K562 (cell line): Measurements from ENCODE around the gene FARP2. TPM values are rescaled to one million over a fixed set of nuclear protein-coding genes. Genes with fewer than 3 reads are reported as not detected.

Experiments used
- FOXJ3 ChIP-seq: sonication (generic); formaldehyde crosslinking; IDR thresholded peaks from 2 replicates; pipeline ENCODE4 v1.4.0; 2020; ENCODE audit warnings: mild to moderate bottlenecking, missing genetic modification reagents
- PRMT5 ChIP-seq: sonication (generic); formaldehyde crosslinking; IDR thresholded peaks from 2 replicates; pipeline ENCODE4 v1.5.0; 2020; ENCODE audit warnings: missing genetic modification reagents
- RHOXF2B ChIP-seq: fragments of 250-450 bp; sonication (Bioruptor Pico); conservative IDR thresholded peaks from 2 replicates; pipeline ENCODE4 v1.5.1; 2021
- SRSF1 ChIP-seq: fragments of 200-400 bp; formaldehyde crosslinking; IDR thresholded peaks from 2 replicates; pipeline ENCODE4 v1.6.1; 2017; ENCODE audit warnings: mild to moderate bottlenecking, low read depth, low read length, moderate library complexity
- ZNF121 ChIP-seq: sonication (generic); formaldehyde crosslinking; conservative IDR thresholded peaks from 2 replicates; pipeline ENCODE4 v1.8.0; 2022; ENCODE audit warnings: missing genetic modification reagents
- ZNF561 ChIP-seq: fragments of 450-650 bp; formaldehyde crosslinking; conservative IDR thresholded peaks from 2 replicates; pipeline ENCODE4 v1.4.0; 2020; ENCODE audit warnings: mild to moderate bottlenecking, moderate library complexity
- polyA plus RNA-seq, 8 experiments: library from polyadenylated mRNA; depleted of rRNA in 4 of 8; stranded (reverse) in 5 of 8; unstranded in 3 of 8; fragments of >200 nt; fragmentation: Nextera tagmentation in 2 of 8; fragmentation: Illumina TruSeq in 1 of 8; extraction: Ambion mirVana in 2 of 8; extraction: Trizol in 1 of 8; gene quantifications; 2 replicates each; pipeline versions ENCODE4 v1.2.1 to v1.2.3, GENCODE V29; 2011 to 2014; ENCODE audit warnings: inconsistent platforms in 1 of 8, missing spikeins in 1 of 8
- total RNA-seq, 7 experiments: library from RNA; depleted of rRNA in 6 of 7; stranded (reverse); fragments of >200 nt in 6 of 7; fragmentation: Illumina TruSeq in 2 of 7; extraction: Trizol in 2 of 7; gene quantifications; 2 replicates each; pipeline versions ENCODE4 v1.2.1 to v1.2.3, GENCODE V29; 2011 to 2021; ENCODE audit warnings: low replicate concordance in 1 of 7
- TF ChIP-seq, protein P1 (sequence below): fragments of 250-450 bp; sonication (Bioruptor Pico); IDR thresholded peaks from 2 replicates; pipeline ENCODE4 v1.8.0; 2022; ENCODE audit warnings: inconsistent platforms, mild to moderate bottlenecking, moderate library complexity, borderline replicate concordance
- TF ChIP-seq, protein P2 (sequence below): sonication (generic); formaldehyde crosslinking; IDR thresholded peaks from 2 replicates; pipeline ENCODE4 v1.8.0; 2022; ENCODE audit warnings: missing genetic modification reagents, mild to moderate bottlenecking, borderline replicate concordance
- TF ChIP-seq, protein P3 (sequence below): fragments of 250-450 bp; sonication (Bioruptor Pico); IDR thresholded peaks from 2 replicates; pipeline ENCODE4 v1.4.0; 2020
- TF ChIP-seq, protein P4 (sequence below): sonication (generic); formaldehyde crosslinking; IDR thresholded peaks from 2 replicates; pipeline ENCODE4 v1.8.0; 2023; ENCODE audit warnings: mild to moderate bottlenecking, missing genetic modification reagents

FARP2 gene
- total and polyA plus RNA-seq, 9 of the 15 experiments (the other 6 are each of a cell fraction or from before 2014, with no cell fraction given), result 4.1 to 38.1 (median 21.1) TPM

DNA sequence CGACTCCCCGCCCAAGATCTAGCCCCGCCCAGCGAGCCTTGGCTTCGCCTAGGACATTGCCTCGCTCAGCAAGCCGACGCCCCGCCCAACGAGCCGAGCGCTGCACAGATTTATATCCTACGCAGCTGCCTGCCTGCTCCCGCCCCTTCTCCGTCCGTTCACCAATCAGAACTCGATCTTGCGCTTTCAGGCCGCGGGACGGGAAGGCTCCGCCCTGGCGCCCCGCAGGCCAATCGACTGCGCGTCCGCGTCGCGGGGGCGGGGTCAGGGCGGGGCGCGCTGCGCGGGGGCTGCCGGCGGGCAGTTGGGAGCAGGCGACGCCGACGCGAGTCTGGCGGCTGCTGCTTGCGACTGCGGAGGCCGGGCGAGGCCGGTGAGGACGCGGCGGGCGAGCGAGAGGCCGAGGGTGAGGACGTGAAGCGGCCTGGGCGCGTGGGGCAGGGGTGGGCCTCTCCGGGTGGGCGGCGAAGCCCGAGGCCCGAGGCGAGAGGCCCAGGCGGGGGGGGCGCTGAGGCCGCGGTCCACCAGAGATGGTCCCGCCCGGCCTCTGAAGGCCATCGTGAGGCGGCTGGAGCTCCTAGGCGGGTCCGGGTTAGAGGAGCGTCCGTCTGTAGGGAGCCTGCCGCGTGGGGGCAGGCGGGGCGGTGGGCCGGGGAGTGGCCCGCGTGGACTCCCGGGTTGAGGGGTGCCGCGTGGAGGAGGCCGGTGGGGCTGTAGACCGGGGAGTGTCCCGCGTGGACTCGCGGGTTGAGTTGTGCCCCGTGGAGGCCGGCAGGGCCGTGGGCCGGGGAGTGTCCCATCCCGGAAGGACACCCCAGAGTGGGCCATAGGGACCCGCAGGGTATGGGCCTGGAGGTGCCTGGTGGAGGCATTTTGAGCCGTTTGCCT lies at the start of gene FARP2 (continued):
- TF ChIP-seq, protein P1, sequence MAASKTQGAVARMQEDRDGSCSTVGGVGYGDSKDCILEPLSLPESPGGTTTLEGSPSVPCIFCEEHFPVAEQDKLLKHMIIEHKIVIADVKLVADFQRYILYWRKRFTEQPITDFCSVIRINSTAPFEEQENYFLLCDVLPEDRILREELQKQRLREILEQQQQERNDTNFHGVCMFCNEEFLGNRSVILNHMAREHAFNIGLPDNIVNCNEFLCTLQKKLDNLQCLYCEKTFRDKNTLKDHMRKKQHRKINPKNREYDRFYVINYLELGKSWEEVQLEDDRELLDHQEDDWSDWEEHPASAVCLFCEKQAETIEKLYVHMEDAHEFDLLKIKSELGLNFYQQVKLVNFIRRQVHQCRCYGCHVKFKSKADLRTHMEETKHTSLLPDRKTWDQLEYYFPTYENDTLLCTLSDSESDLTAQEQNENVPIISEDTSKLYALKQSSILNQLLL (CRISPR knock-in tag), result no peak
- TF ChIP-seq, protein P2, sequence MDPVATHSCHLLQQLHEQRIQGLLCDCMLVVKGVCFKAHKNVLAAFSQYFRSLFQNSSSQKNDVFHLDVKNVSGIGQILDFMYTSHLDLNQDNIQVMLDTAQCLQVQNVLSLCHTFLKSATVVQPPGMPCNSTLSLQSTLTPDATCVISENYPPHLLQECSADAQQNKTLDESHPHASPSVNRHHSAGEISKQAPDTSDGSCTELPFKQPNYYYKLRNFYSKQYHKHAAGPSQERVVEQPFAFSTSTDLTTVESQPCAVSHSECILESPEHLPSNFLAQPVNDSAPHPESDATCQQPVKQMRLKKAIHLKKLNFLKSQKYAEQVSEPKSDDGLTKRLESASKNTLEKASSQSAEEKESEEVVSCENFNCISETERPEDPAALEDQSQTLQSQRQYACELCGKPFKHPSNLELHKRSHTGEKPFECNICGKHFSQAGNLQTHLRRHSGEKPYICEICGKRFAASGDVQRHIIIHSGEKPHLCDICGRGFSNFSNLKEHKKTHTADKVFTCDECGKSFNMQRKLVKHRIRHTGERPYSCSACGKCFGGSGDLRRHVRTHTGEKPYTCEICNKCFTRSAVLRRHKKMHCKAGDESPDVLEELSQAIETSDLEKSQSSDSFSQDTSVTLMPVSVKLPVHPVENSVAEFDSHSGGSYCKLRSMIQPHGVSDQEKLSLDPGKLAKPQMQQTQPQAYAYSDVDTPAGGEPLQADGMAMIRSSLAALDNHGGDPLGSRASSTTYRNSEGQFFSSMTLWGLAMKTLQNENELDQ (CRISPR knock-in tag), result no peak
- TF ChIP-seq, protein P3, sequence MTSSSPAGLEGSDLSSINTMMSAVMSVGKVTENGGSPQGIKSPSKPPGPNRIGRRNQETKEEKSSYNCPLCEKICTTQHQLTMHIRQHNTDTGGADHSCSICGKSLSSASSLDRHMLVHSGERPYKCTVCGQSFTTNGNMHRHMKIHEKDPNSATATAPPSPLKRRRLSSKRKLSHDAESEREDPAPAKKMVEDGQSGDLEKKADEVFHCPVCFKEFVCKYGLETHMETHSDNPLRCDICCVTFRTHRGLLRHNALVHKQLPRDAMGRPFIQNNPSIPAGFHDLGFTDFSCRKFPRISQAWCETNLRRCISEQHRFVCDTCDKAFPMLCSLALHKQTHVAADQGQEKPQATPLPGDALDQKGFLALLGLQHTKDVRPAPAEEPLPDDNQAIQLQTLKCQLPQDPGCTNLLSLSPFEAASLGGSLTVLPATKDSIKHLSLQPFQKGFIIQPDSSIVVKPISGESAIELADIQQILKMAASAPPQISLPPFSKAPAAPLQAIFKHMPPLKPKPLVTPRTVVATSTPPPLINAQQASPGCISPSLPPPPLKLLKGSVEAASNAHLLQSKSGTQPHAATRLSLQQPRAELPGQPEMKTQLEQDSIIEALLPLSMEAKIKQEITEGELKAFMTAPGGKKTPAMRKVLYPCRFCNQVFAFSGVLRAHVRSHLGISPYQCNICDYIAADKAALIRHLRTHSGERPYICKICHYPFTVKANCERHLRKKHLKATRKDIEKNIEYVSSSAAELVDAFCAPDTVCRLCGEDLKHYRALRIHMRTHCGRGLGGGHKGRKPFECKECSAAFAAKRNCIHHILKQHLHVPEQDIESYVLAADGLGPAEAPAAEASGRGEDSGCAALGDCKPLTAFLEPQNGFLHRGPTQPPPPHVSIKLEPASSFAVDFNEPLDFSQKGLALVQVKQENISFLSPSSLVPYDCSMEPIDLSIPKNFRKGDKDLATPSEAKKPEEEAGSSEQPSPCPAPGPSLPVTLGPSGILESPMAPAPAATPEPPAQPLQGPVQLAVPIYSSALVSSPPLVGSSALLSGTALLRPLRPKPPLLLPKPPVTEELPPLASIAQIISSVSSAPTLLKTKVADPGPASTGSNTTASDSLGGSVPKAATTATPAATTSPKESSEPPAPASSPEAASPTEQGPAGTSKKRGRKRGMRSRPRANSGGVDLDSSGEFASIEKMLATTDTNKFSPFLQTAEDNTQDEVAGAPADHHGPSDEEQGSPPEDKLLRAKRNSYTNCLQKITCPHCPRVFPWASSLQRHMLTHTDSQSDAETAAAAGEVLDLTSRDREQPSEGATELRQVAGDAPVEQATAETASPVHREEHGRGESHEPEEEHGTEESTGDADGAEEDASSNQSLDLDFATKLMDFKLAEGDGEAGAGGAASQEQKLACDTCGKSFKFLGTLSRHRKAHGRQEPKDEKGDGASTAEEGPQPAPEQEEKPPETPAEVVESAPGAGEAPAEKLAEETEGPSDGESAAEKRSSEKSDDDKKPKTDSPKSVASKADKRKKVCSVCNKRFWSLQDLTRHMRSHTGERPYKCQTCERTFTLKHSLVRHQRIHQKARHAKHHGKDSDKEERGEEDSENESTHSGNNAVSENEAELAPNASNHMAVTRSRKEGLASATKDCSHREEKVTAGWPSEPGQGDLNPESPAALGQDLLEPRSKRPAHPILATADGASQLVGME, result no peak
- no peak for TF ChIP-seq SRSF1
- TF ChIP-seq FOXJ3 (CRISPR knock-in tag), result no peak
- TF ChIP-seq PRMT5 (CRISPR knock-in tag), result no peak
- no peak for TF ChIP-seq ZNF561 (CRISPR knock-in tag)
- TF ChIP-seq, protein P4, sequence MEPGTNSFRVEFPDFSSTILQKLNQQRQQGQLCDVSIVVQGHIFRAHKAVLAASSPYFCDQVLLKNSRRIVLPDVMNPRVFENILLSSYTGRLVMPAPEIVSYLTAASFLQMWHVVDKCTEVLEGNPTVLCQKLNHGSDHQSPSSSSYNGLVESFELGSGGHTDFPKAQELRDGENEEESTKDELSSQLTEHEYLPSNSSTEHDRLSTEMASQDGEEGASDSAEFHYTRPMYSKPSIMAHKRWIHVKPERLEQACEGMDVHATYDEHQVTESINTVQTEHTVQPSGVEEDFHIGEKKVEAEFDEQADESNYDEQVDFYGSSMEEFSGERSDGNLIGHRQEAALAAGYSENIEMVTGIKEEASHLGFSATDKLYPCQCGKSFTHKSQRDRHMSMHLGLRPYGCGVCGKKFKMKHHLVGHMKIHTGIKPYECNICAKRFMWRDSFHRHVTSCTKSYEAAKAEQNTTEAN (CRISPR knock-in tag), result 0 out of 2 replicates have a peak, but pooled peaks have one; percentile 49
- TF ChIP-seq ZNF121, result no peak
- no peak for TF ChIP-seq RHOXF2B (CRISPR knock-in tag)
